ENCODE data around the gene YDJC. TPM values are rescaled to one million over a fixed set of nuclear protein-coding genes. Genes with fewer than 3 reads are reported as not detected.
A peak's percentile ranks its signal among the peaks of the same experiment; 100 is the strongest.

The YDJC gene
- total and polyA plus RNA-seq, 2 donors (not counting 1 experiment from before 2014, with no cell fraction given), result 48.8 to 82.8 TPM

DNA sequence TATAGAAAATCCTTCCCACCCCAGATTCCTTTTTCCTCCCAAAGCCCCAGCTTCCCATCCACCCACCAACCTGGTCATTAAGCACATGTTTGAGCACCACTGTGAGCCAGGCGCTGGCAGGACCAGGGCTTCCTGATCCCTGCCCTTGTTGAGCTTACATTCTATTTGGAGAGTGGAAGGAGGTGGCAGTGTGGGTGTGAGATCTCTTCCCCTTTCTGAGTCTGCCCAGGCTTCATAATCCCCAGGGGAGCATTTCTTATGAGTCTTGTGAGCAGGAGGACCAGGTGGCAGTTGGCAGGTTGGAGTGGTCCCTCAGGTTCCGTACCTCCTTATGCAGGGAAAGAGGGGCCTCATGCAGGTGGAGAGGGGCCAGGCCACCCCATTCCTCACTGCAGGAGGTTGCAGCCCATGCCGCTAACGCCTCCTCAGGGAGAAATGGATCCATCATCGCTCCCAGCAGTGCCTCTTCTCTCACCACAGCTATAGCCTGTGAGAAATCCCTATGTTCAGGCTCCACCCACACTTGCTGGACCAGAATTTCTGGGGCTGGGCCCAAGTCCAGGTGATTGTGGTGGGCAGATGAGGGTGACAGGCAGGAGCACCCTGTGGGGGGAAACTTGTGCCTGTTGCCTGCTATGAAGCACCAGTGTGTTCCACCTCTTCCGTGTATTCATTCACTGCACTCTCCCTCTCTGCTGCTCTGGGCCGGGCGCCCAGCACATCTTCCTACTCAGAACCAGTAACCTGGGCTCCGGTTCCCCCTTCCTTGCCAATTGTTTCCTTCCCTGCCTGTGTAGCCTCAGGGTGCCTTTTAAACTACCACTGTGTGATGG lies 38.8 kb downstream of the YDJC start:
- ChIA-PET CTCF (interaction anchor here (0.6 kb wide), 1 partner anchor 39 kb away, joined by 3 read pairs; the partner anchor contains the start of gene YDJC), POLR2A (interaction anchor here (0.6 kb wide), 1 partner anchor 13 kb away, joined by 5 read pairs; no protein-coding TSS in a partner anchor)
- no peak overlapping the region for H3K4me3 ChIP-seq (ENCODE audit: control extremely low read depth in 1 of 5, extremely low read depth in 1 of 5, insufficient read depth in 1 of 5, low read depth in 2 of 5, low read length in 4 of 5)
- H3K27ac ChIP-seq (ENCODE audit: low read length in 2 of 2), result peak overlapping the region; percentile 6 to 10
- H3K27ac Mint-ChIP-seq, result peak overlapping the region; percentile 47
- no peaks in the 10 kb centered on the region for H3K9me3 Mint-ChIP-seq (ENCODE audit: insufficient read depth)
- peaks cover 95% of the 10 kb centered on the region for H3K79me2 ChIP-seq (ENCODE audit: control insufficient read depth, insufficient read depth, low read length)
- H3K4me3 Mint-ChIP-seq, result peak overlapping the region; percentile 66
- H3K4me1 Mint-ChIP-seq, result peaks cover 62% of the 10 kb centered on the region
- no peaks in the 10 kb centered on the region for H3K27me3 Mint-ChIP-seq
- H3K9me3 ChIP-seq (ENCODE audit: control extremely low read depth in 1 of 3, control insufficient read depth in 2 of 3, insufficient read depth in 1 of 3, low read length in 2 of 3), result peaks cover 0 to 5% (median 0%) of the 10 kb centered on the region in 3 donors
- peak overlapping the region; percentile 3 for H3K9ac ChIP-seq (ENCODE audit: low read length)
- peaks cover 36 to 50% of the 10 kb centered on the region in 2 donors for H3K4me1 ChIP-seq (ENCODE audit: control insufficient read depth in 2 of 2, insufficient read depth in 2 of 2, low read length in 2 of 2)
- H2AFZ ChIP-seq (ENCODE audit: insufficient read depth, low read depth, low read length, poor library complexity, severe bottlenecking), result no peak overlapping the region
- H3K27me3 ChIP-seq (replicated peaks in 1 of 4; ENCODE audit: control extremely low read depth in 1 of 4, control insufficient read depth in 3 of 4, insufficient read depth in 4 of 4, low read length in 3 of 4), result no peaks in the 10 kb centered on the region
- H4K20me1 ChIP-seq (ENCODE audit: control insufficient read depth, insufficient read depth, low read length, poor library complexity, severe bottlenecking), result peaks cover 91% of the 10 kb centered on the region
- H3K36me3 ChIP-seq (replicated peaks in 1 of 2; ENCODE audit: control extremely low read depth in 1 of 2, control insufficient read depth in 1 of 2, extremely low read depth in 1 of 2, insufficient read depth in 2 of 2, low read length in 1 of 2), result peaks cover 0 to 44% of the 10 kb centered on the region in 2 experiments
- 57% methylated on average over 8 of the region's 9 CpGs for WGBS (ENCODE audit: insufficient coverage)
- peak overlapping the region; percentile 44 for H3K4me2 ChIP-seq (replicated peaks; ENCODE audit: low read depth, low read length, poor library complexity, severe bottlenecking)
- ATAC-seq (ENCODE audit: low read depth), result peak; percentile 63
- TF ChIP-seq, protein P1, sequence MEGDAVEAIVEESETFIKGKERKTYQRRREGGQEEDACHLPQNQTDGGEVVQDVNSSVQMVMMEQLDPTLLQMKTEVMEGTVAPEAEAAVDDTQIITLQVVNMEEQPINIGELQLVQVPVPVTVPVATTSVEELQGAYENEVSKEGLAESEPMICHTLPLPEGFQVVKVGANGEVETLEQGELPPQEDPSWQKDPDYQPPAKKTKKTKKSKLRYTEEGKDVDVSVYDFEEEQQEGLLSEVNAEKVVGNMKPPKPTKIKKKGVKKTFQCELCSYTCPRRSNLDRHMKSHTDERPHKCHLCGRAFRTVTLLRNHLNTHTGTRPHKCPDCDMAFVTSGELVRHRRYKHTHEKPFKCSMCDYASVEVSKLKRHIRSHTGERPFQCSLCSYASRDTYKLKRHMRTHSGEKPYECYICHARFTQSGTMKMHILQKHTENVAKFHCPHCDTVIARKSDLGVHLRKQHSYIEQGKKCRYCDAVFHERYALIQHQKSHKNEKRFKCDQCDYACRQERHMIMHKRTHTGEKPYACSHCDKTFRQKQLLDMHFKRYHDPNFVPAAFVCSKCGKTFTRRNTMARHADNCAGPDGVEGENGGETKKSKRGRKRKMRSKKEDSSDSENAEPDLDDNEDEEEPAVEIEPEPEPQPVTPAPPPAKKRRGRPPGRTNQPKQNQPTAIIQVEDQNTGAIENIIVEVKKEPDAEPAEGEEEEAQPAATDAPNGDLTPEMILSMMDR (IDR thresholded peaks at IDR 0.05), result no peak
- DNase-seq, result peak; percentile 72
- intact Hi-C loops (cut with micrococcal nuclease), result no loop called here

DNA sequence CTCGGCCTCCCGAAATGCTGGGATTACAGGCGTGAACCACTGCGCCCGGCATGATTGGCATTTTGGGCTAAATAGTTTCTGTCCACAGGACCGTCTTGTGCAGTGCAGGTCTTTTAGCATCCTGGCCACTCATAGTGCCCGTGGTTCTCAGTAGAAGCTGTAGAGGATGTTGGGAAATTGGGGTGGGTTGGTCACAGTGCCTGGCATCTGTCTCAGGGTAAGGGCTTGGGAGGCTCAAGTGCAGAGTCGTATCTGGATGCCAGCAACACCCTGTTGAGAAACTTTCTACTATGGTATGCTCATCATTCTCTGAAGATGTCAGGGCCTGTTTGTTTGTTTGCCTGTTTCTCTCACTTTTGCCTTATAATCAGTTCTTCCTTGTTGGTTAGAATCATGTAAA lies 40.4 kb downstream of the YDJC start:
- ChIA-PET POLR2A (no interaction called here), CTCF (interaction anchor here (0.9 kb wide), 1 partner anchor 53 kb away, joined by 3 read pairs; no protein-coding TSS in a partner anchor)
- no peak for DNase-seq
- intact Hi-C loops (cut with micrococcal nuclease), result loop anchor here (5.0 kb wide), 1 partner anchor 43 kb away; the partner anchor contains the start of genes CCDC116 and YDJC
- TF ChIP-seq, protein P1 (IDR thresholded peaks at IDR 0.05), result no peak
- TF ChIP-seq EZH2 (IDR thresholded peaks at IDR 0.05; ENCODE audit: borderline replicate concordance, insufficient read depth, low read depth, low read length, poor library complexity, severe bottlenecking), result no peak
- H3K27ac Mint-ChIP-seq, result peak overlapping the region; percentile 68
- no peak overlapping the region for H3K9ac ChIP-seq (ENCODE audit: low read length)
- ATAC-seq (ENCODE audit: low read depth), result no peak
- 92% methylated on average over 8 of the region's 8 CpGs for WGBS (ENCODE audit: insufficient coverage)
- peaks cover 65% of the 10 kb centered on the region for H3K4me1 Mint-ChIP-seq
- H3K79me2 ChIP-seq (ENCODE audit: control insufficient read depth, insufficient read depth, low read length), result peaks cover 96% of the 10 kb centered on the region
- H3K4me2 ChIP-seq (replicated peaks; ENCODE audit: low read depth, low read length, poor library complexity, severe bottlenecking), result no peak overlapping the region
- no peaks in the 10 kb centered on the region for H3K9me3 Mint-ChIP-seq (ENCODE audit: insufficient read depth)
- H3K4me3 Mint-ChIP-seq, result no peak overlapping the region
- peaks cover 2 to 31% of the 10 kb centered on the region in 2 experiments for H3K36me3 ChIP-seq (replicated peaks in 1 of 2; ENCODE audit: control extremely low read depth in 1 of 2, control insufficient read depth in 1 of 2, extremely low read depth in 1 of 2, insufficient read depth in 2 of 2, low read length in 1 of 2)
- no peak overlapping the region for H2AFZ ChIP-seq (ENCODE audit: insufficient read depth, low read depth, low read length, poor library complexity, severe bottlenecking)
- peaks cover 0 to 5% (median 0%) of the 10 kb centered on the region in 3 donors for H3K9me3 ChIP-seq (ENCODE audit: control extremely low read depth in 1 of 3, control insufficient read depth in 2 of 3, insufficient read depth in 1 of 3, low read length in 2 of 3)
- H3K27me3 Mint-ChIP-seq, result no peaks in the 10 kb centered on the region
- no peaks in the 10 kb centered on the region for H3K27me3 ChIP-seq (replicated peaks in 1 of 4; ENCODE audit: control extremely low read depth in 1 of 4, control insufficient read depth in 3 of 4, insufficient read depth in 4 of 4, low read length in 3 of 4)
- peaks cover 90% of the 10 kb centered on the region for H4K20me1 ChIP-seq (ENCODE audit: control insufficient read depth, insufficient read depth, low read length, poor library complexity, severe bottlenecking)
- H3K4me3 ChIP-seq (ENCODE audit: control extremely low read depth in 1 of 5, extremely low read depth in 1 of 5, insufficient read depth in 1 of 5, low read depth in 2 of 5, low read length in 4 of 5), result no peak overlapping the region
- peaks cover 36 to 50% of the 10 kb centered on the region in 2 donors for H3K4me1 ChIP-seq (ENCODE audit: control insufficient read depth in 2 of 2, insufficient read depth in 2 of 2, low read length in 2 of 2)
- peak overlapping the region in 1 of 2 donors; percentile 34 for H3K27ac ChIP-seq (ENCODE audit: low read length in 2 of 2)
